Suppressor macrophage (primary cell): ENCODE data around the gene UBTD1.
"Not testable (repeated sequence)": the region's sequence is repeated elsewhere in the genome, so short reads cannot be mapped to it uniquely, and the experiment has no call there.

Experiments used
- DNase-seq, 4 experiments: peaks; one replicate each; pipeline ENCODE4 v3.0.0-alpha.2; 2020 to 2022

UBTD1 gene

DNA sequence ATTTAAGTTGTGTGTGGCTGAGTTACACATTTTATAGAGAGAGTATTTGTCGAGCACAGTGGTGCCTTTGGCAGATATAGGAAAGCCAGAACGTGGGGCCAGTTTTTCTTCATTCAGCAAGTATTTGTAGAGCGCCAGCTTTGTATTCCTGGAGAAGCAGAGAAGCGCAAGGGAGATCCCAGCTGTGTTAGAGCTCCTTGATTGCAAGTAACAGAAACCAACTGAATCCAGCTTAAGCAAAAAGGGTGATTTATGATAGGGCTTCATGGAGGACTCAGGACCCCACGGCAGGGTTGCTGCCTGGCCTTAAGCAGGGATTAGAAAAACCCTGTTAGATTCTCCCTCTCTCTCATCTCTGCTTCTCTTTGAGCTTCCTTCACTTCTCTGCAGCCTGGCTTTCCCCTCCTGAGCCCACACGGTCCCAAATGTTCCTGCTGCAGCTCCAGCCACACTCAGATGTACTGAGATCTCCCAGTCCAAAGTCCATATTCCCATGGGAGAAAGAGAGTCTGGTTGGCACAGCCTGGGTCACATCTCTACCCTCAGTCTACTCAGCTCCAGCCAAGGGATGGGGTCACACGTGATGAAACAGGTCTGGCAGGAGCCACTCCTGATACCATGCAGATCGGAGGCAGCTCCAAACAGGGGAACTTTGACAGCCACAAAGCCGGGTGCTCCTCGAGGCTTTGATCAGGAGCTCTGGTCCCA, 16.7 kb downstream of the UBTD1 start:
- no peak for DNase-seq

DNA sequence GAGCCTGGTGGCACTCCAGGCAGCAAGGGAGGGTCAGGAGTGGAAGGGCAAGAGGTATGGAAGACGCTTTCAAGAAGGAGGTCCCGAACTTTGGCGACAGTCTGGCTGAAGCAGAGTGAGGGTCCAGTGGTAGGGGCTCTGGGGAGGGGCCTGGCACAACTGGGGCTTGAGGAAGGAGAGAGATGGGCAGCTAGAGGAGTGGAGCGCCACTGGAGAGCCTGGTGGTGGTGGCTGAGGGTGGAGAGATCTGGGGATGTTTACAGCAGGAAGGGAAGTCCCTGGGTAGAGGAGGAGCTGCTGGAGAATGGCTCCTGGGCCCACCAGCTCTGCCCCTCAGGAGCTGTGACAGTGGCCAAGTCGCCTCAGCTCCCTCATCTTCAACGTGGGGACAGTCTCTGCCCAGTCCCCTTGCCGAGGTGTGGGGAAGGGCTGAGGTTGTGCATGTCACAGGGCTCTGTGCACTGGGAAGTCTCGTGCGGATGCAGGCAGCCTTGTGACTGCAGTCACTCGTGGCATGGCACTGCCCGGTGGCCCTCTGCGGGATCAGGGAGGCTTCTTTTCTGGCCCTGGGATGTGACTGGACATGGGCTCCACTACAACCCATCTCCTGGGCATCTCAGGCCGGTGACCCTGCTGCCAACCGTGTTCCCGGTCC, 18.5 kb downstream of the UBTD1 start:
- DNase-seq: no peak

DNA sequence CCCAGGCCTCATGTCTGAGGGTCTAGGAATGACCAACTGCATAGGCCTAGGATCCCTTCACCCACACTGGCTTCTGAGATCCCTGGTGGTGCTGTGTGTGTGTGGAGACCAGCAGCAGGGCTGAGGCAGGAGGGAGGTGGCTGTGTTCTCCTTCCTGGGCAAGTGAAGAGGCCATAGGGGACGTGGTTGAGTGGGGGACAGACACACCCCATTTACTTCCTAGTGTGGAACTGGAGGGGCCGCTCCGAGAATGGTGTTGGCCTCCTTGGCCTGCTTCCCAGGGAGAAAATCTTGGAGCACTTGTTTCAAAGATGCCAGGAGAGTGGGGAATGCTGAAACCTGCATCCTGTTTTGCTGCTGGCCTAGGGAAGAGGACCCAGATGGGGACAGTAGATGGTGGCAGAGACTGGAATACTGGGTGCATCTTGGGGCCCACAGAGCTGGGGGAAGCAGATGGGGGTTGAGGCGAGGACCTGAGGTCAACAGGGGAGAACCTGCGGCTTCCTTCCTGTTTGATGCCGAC, 19.1 kb downstream of the UBTD1 start:
- DNase-seq: no peak

DNA sequence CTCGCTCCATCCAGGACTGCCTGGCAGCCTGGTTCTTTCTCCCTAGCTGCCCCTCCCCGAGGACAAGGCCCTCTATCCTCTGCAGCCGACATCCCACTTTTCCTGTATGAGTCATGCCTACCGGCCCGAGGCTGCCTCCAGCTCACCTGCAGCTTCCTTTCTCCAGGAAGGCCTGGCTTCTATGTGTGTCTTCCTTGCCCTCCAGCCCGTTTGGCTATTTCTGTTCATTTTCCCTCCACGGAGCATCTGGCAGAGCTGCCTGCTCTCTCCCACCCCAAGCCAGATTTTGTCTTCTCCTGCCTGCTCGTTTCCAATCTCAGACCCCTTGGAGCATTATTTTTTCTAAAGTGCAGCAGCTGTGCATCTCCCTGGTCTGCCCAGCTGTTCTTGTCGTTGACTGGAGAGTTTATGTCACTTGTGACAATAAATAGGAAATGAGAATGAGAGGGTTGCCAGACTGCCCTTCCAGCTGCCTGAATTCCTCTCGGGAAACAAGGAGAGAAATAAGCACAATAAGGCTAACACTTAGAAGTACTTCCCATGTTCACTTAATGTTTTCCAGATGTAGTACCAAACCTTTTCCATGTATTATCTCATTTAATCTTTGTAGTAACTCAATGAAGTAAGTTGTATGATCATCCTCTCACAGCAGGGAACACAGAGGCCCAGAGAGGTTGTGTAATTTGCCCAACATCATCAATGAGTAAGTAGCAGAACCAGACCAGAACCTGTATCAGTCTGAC, 19.7 kb downstream of the UBTD1 start:
- DNase-seq: no peak

DNA sequence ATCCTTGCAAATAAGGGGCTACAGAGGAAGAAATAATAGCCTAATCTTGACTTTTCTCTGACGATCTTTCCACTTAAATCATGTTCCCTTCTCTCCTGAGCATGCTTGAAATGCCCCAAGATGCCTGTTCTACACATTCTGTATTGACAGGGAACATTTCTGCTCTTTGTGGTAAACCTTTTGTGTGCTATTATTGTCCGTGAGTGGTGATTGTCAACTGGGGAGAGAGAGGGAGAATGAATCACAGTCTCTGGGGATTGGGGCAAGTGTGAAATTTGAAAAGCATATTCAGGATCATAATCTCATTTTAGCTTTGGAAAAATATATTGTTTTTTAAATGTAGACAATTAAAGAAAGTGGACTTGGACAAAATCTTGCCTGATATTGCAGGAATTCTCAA, 20.6 kb downstream of the UBTD1 start:
- DNase-seq: no peak

DNA sequence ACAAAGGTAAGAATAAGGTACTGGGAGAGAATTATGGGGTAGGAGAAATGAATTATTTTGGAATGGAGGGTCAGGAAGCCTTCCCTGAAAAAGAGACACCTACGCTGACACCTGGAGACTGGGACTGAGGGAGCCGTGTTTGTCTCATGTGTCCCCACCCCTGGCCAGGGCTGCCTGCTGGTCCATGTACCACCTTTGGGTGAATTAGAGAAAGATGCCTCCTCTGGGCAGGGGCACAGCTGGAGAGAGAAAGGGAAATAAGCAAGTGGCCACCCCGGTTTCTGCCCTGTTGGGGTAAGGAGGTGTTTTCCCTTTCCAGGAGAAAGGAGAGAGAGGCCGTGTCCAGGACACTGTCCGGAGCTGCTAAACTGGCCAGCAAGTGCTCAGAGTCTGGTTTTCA, 21.8 kb downstream of the UBTD1 start:
- no peak for DNase-seq

DNA sequence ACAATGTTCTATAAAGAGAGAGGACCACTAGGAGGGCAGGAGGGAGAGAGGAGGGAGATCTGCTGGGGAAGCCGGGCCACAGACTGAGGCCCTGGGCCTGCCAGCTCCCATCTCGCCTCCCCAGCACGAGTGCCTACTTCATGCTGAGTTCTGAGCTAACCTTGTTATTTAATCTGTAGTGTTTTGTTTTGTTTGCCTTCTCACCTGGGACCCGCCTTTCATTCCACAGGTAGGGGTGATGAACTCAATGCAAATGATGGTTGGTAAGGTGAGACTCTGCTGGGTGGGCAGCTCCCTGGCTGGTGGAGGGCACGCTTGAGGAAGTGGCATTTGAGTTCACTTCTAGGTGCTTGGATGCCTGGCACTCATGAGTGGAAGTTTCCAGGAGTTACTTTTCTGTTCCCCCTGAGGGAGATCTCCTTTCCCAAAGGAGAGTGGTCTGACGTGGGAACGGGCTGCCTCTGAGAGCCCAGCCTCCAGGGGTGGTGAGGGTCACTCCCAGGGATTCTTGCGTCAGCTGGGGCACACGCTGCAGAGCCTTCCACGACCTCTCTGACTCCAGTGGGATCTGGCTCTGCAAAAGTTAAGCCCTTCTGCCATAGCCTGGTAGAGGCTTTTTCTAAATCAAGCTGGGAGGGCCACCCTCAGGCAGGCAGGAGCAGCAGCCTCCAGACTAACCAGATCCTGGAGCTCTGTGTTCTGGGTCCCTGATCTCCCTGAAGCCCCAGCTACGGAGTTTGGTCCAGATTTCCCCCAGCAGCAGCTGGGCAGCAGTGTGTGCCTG, 22.4 kb downstream of the UBTD1 start:
- DNase-seq: no peak

DNA sequence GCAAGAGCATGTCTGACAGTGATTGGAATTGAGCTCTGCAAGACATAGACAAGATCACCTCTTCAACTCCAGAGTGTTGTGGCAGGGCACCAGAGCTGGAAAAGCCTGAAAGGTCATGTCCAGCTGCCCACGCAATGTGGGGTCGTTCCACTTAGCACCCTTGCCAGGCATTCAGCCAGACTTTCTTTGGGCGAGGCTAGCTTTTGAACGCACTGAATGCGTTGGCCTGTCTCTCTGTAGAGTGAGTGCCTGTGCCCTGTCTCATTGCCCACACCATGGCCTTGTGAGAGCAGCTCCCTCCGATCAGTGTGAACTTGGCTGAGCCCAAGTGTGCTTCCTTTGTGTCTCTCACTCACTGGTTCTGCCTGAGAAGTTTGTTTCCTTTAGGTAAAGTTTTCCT, 23.3 kb downstream of the UBTD1 start:
- no peak for DNase-seq

DNA sequence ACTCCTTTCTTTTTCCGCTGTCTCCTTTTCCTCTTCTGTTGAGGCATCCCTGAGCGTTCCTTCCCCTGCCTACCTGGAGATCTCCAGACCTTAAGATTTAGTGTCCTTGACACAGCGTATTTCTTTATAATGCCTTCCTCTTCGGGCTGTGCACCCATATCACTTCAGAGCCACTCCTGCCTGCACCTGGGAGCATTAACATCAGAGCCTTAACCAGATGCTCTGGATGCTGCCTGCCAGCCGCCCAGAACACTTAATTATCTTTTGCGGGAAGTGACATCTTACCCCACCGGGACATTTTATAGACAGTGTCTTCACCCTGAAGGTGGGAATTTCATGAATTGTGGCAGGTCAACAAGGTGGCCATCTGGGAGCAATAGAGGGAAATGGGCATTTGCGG, 24.2 kb downstream of the UBTD1 start:
- DNase-seq: no peak

DNA sequence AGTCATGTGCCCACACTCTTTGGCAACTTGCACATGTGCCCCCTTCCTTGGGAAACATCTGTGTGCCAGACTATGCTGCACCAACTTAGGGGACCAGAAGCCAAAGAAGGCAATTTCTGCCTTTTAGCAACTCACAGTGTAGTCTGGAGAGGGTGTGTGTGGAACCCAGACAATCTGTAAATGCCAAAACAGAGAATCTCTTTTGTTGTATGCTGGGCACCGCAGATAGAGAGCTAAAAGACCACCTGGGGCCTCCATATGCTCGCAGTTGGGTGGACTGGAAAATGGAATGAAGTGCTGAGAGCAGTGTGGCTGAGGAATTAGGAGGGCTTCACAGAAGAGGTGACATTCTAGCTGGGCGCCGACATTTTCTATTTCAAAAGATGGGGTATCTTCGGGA, 26.4 kb downstream of the UBTD1 start:
- DNase-seq: peak in 2 of 4 experiments; percentile 32 to 34

DNA sequence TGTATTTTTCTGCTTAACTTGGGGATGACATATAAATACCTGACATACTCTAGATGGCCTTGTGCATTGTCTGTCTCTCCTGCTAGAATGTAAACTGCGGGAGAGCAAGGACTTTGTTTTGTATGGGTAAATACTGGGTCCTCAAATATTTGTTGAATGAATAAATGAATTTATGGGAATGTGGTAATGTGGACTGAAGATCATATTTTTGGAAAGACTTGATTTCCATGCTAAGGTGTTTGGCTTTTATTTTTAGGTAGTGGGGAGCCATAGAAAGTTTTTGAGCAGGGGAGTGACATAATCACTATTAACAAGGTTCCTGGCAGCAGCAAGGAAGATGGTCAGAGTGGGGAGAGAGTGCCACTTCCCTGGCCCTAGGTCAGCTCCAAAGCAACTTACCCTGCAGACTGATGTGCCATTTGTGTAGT, 27.0 kb downstream of the UBTD1 start:
- no peak for DNase-seq

DNA sequence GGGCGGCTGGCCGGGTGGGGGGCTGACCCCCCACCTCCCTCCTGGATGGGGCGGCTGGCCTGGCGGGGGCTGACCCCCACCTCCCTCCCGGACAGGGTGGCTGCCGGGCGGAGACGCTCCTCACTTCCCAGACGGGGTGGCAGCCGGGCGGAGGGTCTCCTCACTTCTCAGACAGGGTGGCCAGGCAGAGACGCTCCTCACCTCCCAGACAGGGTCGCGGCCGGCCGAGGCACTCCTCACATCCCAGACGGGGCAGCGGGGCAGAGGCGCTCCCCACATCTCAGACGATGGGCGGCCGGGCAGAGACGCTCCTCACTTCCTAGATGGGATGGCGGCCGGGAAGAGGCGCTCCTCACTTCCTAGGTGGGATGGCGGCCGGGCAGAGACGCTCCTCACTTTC, 30.2 kb downstream of the UBTD1 start:
- DNase-seq: not testable (repeated sequence)

DNA sequence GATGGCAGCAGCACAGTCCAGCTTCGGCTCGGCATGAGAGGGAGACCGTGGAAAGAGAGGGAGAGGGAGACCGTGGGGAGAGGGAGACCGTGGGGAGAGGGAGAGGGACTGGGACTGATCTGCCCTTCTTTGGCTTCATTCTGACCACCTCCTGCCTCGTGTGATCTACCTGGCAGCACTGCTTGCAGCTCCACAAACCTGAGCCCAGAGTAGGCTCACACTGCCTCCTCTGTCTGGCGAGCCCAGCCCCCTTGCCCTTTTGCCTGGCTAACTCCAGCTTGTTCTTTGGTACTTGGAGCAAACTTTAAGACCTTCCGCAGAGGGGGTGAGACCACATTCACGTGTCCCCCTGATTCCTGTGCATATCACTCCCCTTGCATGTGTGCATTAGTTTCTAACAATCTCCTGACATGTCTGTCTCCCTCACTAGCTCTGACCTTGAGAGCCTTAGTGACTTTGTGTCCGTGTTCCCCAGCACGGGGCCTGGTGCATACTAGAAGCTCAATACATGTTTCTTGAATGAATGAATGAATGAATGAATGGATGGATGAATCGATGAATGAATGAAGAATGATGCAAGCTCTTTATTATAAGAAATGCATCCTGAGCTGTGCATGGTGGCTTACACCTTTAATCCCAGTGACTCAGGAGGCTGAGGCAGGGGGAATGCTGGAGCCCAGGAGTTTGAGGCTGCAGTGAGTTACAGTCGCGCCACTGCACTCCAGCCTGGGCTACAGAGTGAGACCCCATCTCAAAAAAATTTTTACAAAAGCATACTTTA, 31.2 kb downstream of the UBTD1 start:
- no peak for DNase-seq

DNA sequence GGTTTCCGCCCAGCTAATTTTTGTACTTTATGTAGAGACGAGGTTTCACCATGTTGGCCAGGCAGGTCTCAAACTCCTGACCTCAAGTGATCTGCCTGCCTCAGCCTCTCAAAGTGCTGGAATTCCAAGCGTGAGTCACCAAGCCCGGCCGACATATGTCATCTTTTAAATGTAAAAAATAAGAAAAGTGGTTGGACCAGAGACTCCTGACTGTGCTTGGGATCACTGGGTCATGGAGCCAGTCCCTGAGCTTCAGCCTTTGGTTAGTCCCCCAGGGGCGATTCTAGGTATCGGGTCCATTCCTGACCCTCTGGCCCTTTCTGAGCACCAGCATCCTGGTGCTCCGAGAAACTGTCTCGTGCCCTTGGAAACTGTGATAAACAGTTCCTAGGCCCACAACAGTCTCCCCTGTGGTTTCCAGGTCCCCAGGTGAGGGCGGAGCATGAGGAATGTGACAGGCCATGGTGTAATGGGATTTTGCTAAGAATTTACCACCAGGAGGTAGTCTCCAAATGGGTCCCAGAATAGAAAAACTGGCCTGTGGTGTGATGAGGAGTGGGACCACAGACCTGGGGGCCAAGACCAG, 32.8 kb downstream of the UBTD1 start:
- no peak for DNase-seq

DNA sequence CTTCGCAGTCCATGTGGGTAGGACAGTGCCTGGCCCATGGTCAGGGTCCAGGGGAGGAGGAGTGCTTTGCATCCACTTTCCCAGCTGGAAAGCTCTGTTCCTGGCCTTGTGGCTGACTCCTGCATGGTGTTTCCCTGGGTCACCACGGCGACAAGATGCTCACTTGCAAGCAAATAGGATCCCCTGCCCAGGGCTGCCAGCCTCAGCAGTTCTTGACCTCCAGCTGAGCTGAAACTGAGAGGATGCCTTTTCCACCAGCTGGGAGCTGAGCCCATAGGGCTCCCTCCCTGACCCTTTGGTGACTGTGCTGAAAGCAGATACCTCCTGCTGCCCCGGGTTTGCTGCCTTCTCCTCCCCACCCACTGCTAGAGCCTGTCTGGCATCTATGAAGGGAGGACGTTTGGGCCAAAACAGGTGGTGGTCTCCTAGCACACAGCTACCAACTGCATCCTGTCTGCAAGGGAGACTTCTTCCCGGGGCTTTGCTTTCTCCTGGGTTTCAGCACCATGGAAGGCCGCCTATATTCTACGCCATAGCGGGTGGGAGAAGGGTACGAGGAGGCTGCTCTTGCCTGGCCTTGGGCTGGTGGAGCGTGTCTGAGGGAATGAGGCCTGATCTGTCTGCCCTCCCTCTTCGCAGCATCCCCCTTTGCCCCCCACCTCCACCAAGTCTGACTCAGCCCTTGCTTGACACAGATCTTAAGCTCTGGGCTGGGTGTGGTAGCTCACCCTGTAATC, 34.4 kb downstream of the UBTD1 start:
- DNase-seq: no peak

DNA sequence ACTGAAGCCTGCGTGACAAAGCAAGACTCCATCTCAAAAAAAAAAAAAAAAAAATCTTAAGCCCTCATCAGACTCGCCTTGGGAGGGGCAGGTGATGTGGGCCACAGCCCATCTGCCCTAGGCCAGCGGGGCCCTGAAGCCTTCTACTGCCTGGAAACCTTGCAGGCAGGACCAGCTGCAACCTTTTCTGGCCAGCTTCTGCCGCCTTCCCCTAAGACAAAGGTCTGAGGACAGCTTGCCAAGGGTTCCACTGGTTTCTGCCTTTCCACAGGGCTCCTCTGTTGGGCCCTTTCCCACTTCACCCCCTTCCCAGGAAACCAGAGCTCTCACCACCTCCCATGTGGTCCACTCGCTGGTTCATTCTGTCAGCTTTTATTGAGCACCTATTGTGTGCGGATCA, 35.2 kb downstream of the UBTD1 start:
- DNase-seq: no peak

DNA sequence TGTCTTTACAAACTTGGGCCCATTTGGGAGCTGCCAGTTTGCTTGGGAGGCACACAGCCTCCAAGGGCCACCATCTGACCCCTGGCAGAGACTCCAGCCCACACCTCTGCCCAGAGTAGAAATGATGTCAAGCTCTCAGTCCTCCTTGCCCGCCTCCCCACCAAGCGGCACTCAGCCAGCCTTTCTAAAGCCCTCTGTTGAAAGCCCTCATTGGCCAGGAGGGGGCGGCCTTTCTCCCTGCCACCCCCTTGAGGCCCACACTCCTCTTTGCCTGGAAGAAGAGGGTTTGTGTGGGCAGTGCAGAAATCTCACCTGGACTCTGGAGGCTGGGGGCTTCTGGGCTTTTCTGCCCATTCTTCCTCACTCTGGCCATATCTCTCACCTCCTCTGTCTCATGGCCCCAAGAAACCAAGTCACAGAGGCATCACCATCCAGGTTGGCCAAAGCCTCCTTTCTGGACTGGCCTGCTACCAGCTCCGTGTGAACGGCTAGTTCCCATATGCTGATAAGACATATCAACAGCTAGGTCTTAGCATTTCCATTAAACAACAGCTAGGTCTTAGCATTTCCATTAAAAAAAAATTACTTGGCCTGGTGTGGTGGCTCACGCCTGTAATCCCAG, 36.1 kb downstream of the UBTD1 start:
- peak; percentile 56 to 83 (median 68) for DNase-seq

DNA sequence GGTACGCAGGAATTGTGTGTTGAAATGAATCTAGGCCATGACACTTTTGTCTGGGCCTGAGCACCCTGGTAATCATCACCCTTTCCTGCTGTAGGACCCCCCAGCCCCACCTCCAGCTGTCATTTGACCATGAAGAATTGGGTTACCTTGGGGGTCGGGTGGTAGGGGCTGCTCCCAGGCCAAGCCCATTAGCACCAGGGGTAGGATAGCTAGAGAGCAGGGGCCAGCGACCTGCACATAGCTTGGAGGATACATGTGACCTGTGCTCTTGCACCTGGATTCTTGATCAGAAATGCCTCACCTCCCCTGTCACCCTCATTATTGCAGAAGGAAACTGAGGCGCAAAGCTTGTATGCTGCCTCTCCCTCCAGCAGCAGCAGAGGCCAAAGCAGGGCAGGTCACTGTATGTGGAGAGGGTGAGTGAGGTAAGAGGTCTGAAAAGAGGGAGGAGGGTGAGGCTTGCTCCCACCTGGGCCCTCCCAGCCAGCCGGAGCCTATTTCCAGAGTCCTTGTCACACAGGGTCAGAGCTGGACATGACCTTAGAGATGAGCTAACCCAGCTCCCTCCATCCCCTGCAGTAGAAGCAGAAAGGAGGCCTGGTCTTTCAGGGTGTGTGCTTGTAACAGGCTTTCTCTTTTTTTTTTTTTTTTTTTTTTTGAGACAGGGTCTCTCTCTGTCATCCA, 38.6 kb downstream of the UBTD1 start:
- no peak for DNase-seq

DNA sequence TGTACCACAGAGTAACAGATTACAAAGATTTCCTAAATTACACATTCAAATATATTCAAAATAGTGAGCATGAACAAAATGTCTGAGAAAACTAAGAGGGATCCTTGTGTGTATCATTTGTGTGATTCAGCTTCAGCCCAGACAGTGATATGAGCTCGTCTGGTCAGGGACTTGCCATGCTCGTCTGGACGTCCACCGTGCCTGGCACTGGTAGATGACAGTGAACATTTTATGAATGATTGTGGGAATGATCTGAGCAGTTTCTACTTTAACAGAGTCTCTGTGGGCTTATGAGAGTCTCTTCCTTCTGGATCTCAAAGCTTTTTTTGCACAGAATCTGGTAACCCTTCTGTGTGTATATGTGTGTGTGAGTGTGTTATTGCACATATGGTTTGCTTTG, 39.7 kb downstream of the UBTD1 start:
- no peak for DNase-seq

DNA sequence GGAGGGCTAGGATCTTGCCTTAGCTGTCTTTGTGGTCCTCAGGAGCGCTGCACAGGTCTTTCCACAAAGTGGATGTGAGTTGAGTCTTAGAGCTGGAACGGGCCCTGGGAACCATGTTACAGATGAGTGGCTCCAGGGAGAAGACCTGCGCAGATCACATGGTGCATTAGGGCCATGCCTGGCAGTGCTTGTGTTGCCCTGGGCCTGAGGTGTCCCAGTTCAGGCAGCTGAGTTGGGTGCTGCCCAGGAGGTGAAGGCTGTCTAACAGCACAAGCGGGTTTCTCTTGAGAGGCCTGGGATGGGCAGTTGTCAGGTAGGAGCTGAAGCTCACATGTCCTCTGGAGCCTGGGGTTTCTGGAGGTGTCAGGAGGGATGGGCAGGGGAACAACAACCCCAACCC, 40.1 kb downstream of the UBTD1 start:
- no peak for DNase-seq
